HCT116 (cell line): ENCODE measurements around the gene LONRF3. TPM values are rescaled to one million over a fixed set of nuclear protein-coding genes. Genes with fewer than 3 reads are reported as not detected.

Experiments
- ATAC-seq: fragments of 200-7000 bp; cut with Tn5 transposase; 2 replicates; pipeline ENCODE4 v1.9.1; 2020; ENCODE audit warnings: mild to moderate bottlenecking, moderate library complexity
- BruUV-seq: library from RNA; stranded (reverse); fragments of 400-500 nt; replicated peaks from 2 replicates; lab custom pipeline; 2021; lab: Mats Ljungman, UMichigan
- CTCF ChIA-PET: fragments of 300-600 bp; sonication (Branson Sonifier 250); formaldehyde crosslinking; loops from one replicate; lab custom pipeline; 2021; ENCODE audit warnings: antibody characterized with exemption; lab: Charles Lee
- POLR2A ChIA-PET: fragments of 300-600, 350-600 bp; sonication (Branson Sonifier 250); formaldehyde crosslinking; loops from one replicate; lab custom pipeline; 2021; ENCODE audit warnings: antibody characterized with exemption; lab: Charles Lee
- RAD21 ChIA-PET, 2 experiments: fragments of 300-600 bp; sonication (Branson Sonifier 250); formaldehyde crosslinking; loops; one replicate each; lab custom pipeline; 2023; ENCODE audit warnings: low total read pairs in 2 of 2; ENCODE audit not compliant: uncharacterized antibody in 2 of 2, unreplicated experiment in 2 of 2, low non-redundant PET in 1 of 2; lab: Charles Lee
- DNase-seq: peaks from one replicate; pipeline ENCODE4 v3.0.0-alpha.2; 2010; ENCODE audit warnings: low read depth, low spot score
- H2AFZ ChIP-seq: fragments of 200-600 bp; shearing (Covaris generic), sonication (generic); 2 replicates; pipeline ENCODE4 v1.6.1; 2017; ENCODE audit warnings: low read depth, mixed run types, mixed read lengths, antibody characterized with exemption, low read length; ENCODE audit not compliant: poor library complexity, severe bottlenecking
- H3K27ac ChIP-seq: 2 replicates; pipeline ENCODE4 v1.5.1; 2012; ENCODE audit warnings: low read depth, low read length
- H3K27me3 ChIP-seq: fragments of 200-600 bp; sonication (generic); 2 replicates; pipeline ENCODE4 v1.6.1; 2016; ENCODE audit warnings: mixed run types, low read length, mixed read lengths; ENCODE audit not compliant: insufficient read depth
- H3K36me3 ChIP-seq, 2 experiments: fragments of 200-500 bp in 1 of 2; fragments of 200-600 bp in 1 of 2; sonication (Bioruptor generic) in 1 of 2; sonication (generic) in 1 of 2; 2 replicates each; pipeline versions ENCODE4 v1.5.1 to v1.6.1; 2014 to 2016; ENCODE audit warnings: low read length in 2 of 2, inconsistent platforms in 1 of 2, mixed read lengths in 1 of 2, mixed run types in 1 of 2; ENCODE audit not compliant: insufficient read depth in 2 of 2, control insufficient read depth in 1 of 2
- H3K4me1 ChIP-seq, 2 experiments: fragments of 200-600 bp in 1 of 2; sonication (generic) in 1 of 2; 2 replicates each; pipeline versions ENCODE4 v1.5.1 to v1.6.1; 2012 to 2017; ENCODE audit warnings: low read length in 2 of 2, inconsistent platforms in 1 of 2, mild to moderate bottlenecking in 1 of 2, mixed read lengths in 1 of 2, mixed run types in 1 of 2, moderate library complexity in 1 of 2; ENCODE audit not compliant: insufficient read depth in 2 of 2, control insufficient read depth in 1 of 2
- H3K4me2 ChIP-seq: fragments of 200-600 bp; sonication (generic); 2 replicates; pipeline ENCODE4 v1.6.1; 2017; ENCODE audit warnings: mixed run types, low read length, mixed read lengths
- H3K4me3 ChIP-seq, 2 experiments: fragments of 200-600 bp in 1 of 2; sonication (generic) in 1 of 2; replicated peaks in 1 of 2; 2 replicates each; pipeline ENCODE4 v1.5.1; 2011 to 2016; ENCODE audit warnings: low read length in 2 of 2, control low read depth in 1 of 2, low read depth in 1 of 2, mild to moderate bottlenecking in 1 of 2, mixed read lengths in 1 of 2, mixed run types in 1 of 2
- H3K79me2 ChIP-seq: fragments of 200-600 bp; sonication (generic); 2 replicates; pipeline ENCODE4 v1.6.1; 2017; ENCODE audit warnings: mild to moderate bottlenecking, mixed run types, low read length, moderate library complexity, mixed read lengths; ENCODE audit not compliant: insufficient read depth
- H3K9ac ChIP-seq: fragments of 200-600 bp; sonication (generic); 2 replicates; pipeline ENCODE4 v1.6.1; 2016; ENCODE audit warnings: low read length, mixed read lengths
- H3K9me2 ChIP-seq: fragments of 200-600 bp; sonication (generic), shearing (Covaris generic); 2 replicates; pipeline ENCODE4 v1.6.1; 2017; ENCODE audit warnings: mixed run types, mild to moderate bottlenecking, moderate library complexity; ENCODE audit not compliant: insufficient read depth
- H3K9me3 ChIP-seq, 2 experiments: fragments of 200-500 bp in 1 of 2; fragments of 200-600 bp in 1 of 2; sonication (Bioruptor generic) in 1 of 2; sonication (generic) in 1 of 2; 2 replicates each; pipeline ENCODE4 v1.6.1; 2014 to 2017; ENCODE audit warnings: low read length in 2 of 2, mixed read lengths in 2 of 2, inconsistent platforms in 1 of 2, low read depth in 1 of 2, mild to moderate bottlenecking in 1 of 2, mixed run types in 1 of 2, moderate library complexity in 1 of 2; ENCODE audit not compliant: control insufficient read depth in 1 of 2, insufficient read depth in 1 of 2
- H4K20me1 ChIP-seq: fragments of 200-600 bp; sonication (generic), shearing (Covaris generic); 2 replicates; pipeline ENCODE4 v1.6.1; 2017; ENCODE audit warnings: mixed run types, mild to moderate bottlenecking, moderate library complexity; ENCODE audit not compliant: insufficient read depth
- JUND ChIP-seq: IDR thresholded peaks from 2 replicates; pipeline ENCODE4 v1.6.1; 2012
- POLR2A ChIP-seq: IDR thresholded peaks from 2 replicates; pipeline ENCODE4 v1.7.0; 2011; ENCODE audit warnings: borderline replicate concordance; ENCODE audit not compliant: insufficient read depth, insufficient read length; ENCODE audit errors: extremely low read depth
- RAD21 ChIP-seq: IDR thresholded peaks from 2 replicates; pipeline ENCODE4 v1.6.1; 2012; ENCODE audit warnings: low read depth, mild to moderate bottlenecking
- SRF ChIP-seq: IDR thresholded peaks from 2 replicates; pipeline ENCODE4 v1.6.1; 2012; ENCODE audit warnings: low read depth
- intact Hi-C: fragments of 100-400 bp; cut with micrococcal nuclease; formaldehyde crosslinking; loops from 2 replicates; pipeline ENCODE4 v1.10.0; 2022
- total RNA-seq: library from RNA; stranded (reverse); gene quantifications from one replicate; pipeline ENCODE4 v1.2.1, GENCODE V29; 2021; ENCODE audit not compliant: unreplicated experiment
- TF ChIP-seq, protein P1 (sequence below): IDR thresholded peaks from 2 replicates; pipeline ENCODE4 v1.6.1; 2012
- TF ChIP-seq, protein P2 (sequence below): IDR thresholded peaks from 2 replicates; pipeline ENCODE4 v1.6.1; 2011; ENCODE audit warnings: mild to moderate bottlenecking, low read length, moderate library complexity; ENCODE audit not compliant: insufficient replicate concordance; ENCODE audit errors: extremely low read depth
- TF ChIP-seq, protein P3 (sequence below): IDR thresholded peaks from 2 replicates; pipeline ENCODE4 v1.6.1; 2012

Gene LONRF3
- total RNA-seq, 1 experiment from 2014 or later, result 3.1 TPM

DNA sequence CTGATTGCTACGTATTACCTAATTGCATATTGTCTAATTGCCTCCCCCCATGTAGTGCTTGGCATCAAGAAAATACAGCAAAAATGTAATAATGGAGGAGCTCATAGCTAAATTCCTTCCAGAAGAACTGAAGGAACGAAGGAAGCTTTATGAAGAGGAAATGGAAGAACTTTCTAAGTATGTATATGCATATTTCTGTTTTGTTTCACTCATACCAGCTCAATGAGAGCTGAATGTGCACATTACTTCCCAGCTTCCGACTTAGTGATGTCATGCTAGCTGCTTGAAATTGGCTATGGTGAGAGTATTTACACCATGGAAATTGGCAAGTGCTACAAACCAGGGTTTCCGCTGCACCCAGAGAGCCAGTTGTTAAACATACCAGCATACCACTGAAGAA is 34.7 kb downstream of the LONRF3 start:
- RAD21 ChIA-PET, result no interaction called here
- DNase-seq, result no peak
- Histone ChIP-seq H4K20me1 (no peaks in the 10 kb centered on the region), H3K36me3 (no peaks in the 10 kb centered on the region; a peak in 1 of 4 replicates), H3K4me1 (no peaks in the 10 kb centered on the region)
- no peak for TF ChIP-seq RAD21
- TF ChIP-seq, protein P1, sequence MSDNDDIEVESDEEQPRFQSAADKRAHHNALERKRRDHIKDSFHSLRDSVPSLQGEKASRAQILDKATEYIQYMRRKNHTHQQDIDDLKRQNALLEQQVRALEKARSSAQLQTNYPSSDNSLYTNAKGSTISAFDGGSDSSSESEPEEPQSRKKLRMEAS, result no peak
- TF ChIP-seq JUND, result no peak
- TF ChIP-seq, all 23 proteins: peak for 0
- BruUV-seq, result no TSS peak
- no peak overlapping the region for H3K4me2 ChIP-seq
- no peak overlapping the region for H2AFZ ChIP-seq
- H3K9me3 ChIP-seq, result no peaks in the 10 kb centered on the region
- POLR2A ChIA-PET, result no interaction called here
- no peaks in the 10 kb centered on the region for H3K79me2 ChIP-seq
- H3K4me3 ChIP-seq, result no peak overlapping the region
- H3K27me3 ChIP-seq, result no peaks in the 10 kb centered on the region
- no peak overlapping the region for H3K9ac ChIP-seq
- CTCF ChIA-PET, result no interaction called here
- H3K27ac ChIP-seq, result no peak overlapping the region
- intact Hi-C loops, result loop anchor here (5.0 kb wide), 1 partner anchor 162 kb away; no protein-coding TSS in a partner anchor
- ATAC-seq, result no peak
- H3K9me2 ChIP-seq, result no peaks in the 10 kb centered on the region

DNA sequence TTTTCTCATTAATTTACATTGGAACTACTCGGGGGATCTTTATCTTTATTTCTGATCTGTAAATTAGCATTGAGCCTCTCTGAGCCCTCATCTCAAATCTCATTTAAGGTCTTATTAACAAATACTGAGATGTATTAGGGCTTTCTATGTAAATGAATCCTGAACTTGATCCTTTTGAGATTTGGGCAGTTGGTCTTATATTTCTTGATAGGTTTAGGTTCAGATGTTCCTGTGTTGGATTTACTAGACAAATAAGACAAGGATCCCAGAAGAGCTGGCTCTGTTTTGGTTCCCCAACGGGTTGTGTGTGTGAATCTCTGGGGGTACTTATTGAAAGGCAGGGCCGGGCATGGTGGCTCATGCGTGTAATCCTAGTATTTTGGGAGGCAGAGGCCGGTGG is 36.1 kb downstream of the LONRF3 start:
- H3K27ac ChIP-seq, result no peak overlapping the region
- CTCF ChIA-PET, result no interaction called here
- H3K9me2 ChIP-seq, result no peaks in the 10 kb centered on the region
- peaks cover 6 to 8% of the 10 kb centered on the region in 2 experiments for H3K4me1 ChIP-seq
- ATAC-seq, result no peak
- H3K36me3 ChIP-seq, result no peaks in the 10 kb centered on the region; a peak in 1 of 4 replicates
- no peaks in the 10 kb centered on the region for H4K20me1 ChIP-seq
- DNase-seq, result no peak
- H3K9ac ChIP-seq, result no peak overlapping the region
- intact Hi-C loops, result no loop called here
- RAD21 ChIA-PET, result no interaction called here
- H3K27me3 ChIP-seq, result no peaks in the 10 kb centered on the region
- no peaks in the 10 kb centered on the region for H3K9me3 ChIP-seq
- POLR2A ChIA-PET, result no interaction called here
- H3K79me2 ChIP-seq, result no peaks in the 10 kb centered on the region
- no TSS peak for BruUV-seq
- no peak overlapping the region for H3K4me3 ChIP-seq
- TF ChIP-seq JUND (no peak), SRF (no peak), POLR2A (no peak)
- TF ChIP-seq, protein P2, sequence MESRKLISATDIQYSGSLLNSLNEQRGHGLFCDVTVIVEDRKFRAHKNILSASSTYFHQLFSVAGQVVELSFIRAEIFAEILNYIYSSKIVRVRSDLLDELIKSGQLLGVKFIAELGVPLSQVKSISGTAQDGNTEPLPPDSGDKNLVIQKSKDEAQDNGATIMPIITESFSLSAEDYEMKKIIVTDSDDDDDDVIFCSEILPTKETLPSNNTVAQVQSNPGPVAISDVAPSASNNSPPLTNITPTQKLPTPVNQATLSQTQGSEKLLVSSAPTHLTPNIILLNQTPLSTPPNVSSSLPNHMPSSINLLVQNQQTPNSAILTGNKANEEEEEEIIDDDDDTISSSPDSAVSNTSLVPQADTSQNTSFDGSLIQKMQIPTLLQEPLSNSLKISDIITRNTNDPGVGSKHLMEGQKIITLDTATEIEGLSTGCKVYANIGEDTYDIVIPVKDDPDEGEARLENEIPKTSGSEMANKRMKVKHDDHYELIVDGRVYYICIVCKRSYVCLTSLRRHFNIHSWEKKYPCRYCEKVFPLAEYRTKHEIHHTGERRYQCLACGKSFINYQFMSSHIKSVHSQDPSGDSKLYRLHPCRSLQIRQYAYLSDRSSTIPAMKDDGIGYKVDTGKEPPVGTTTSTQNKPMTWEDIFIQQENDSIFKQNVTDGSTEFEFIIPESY, result no peak
- TF ChIP-seq, protein P3, sequence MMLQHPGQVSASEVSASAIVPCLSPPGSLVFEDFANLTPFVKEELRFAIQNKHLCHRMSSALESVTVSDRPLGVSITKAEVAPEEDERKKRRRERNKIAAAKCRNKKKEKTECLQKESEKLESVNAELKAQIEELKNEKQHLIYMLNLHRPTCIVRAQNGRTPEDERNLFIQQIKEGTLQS, result no peak
- H3K4me2 ChIP-seq, result no peak overlapping the region
- no peak overlapping the region for H2AFZ ChIP-seq
